Stimulated activated CD4-positive, alpha-beta T cell treated with anti-CD3 and anti-CD28 coated beads, Interleukin-4, amount 100 ng/mL, for 4 hours (primary cell): Measurements from ENCODE around the gene NAT9.

Experiments
- DNase-seq, 2 experiments: peaks; one replicate each; pipeline ENCODE4 v3.0.0-alpha.2; 2020

The NAT9 gene

DNA sequence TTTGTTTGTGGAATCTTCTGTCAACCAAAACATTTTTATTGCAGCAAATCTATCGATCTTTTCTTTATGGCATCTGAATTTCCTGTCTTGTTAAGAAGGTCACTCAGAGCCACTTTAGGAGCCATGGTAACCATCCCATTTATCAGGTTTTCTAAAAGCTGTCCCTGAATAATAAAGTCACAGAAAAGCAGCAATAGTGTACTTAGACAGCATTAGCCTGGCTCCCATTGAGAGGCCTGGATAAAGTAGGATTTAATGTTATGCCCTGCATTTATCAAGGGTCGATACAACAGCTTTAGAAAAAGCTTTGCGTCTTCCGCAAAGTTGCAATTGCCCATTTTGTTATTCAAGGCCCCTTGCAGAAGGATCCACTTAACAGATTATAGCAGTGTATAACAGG lies 53.4 kb downstream of the NAT9 start:
- no peak for DNase-seq
